Peyer's patch (tissue), 4 donors: ENCODE measurements around the gene TMCC1. TPM values are rescaled to one million over a fixed set of nuclear protein-coding genes. Genes with fewer than 3 reads are reported as not detected.
"Not testable (repeated sequence)": the region's sequence is repeated elsewhere in the genome, so short reads cannot be mapped to it uniquely, and the experiment has no call there.

Experiments used
- DNase-seq, 3 donors: peaks; one replicate each; pipeline ENCODE4 v3.0.0-alpha.2; 2017 to 2019
- H3K27ac ChIP-seq, 4 donors: fragments of 200-600 bp; sonication (generic); one replicate each; pipeline ENCODE4 v1.5.1; 2016 to 2019
- H3K27me3 ChIP-seq, 2 donors: fragments of 200-600 bp; sonication (generic); one replicate each; pipeline ENCODE4 v1.5.1; 2019
- H3K36me3 ChIP-seq, 3 donors: fragments of 200-600 bp; sonication (generic); one replicate each; pipeline ENCODE4 v1.5.1; 2016 to 2019
- H3K4me1 ChIP-seq, 4 donors: fragments of 200-600 bp; sonication (generic); one replicate each; pipeline ENCODE4 v1.5.1; 2016 to 2019
- H3K4me3 ChIP-seq, 4 donors: fragments of 200-600 bp; sonication (generic); 1 replicate in 3 of 4; 2 replicates in 1 of 4; pipeline ENCODE4 v1.5.1; 2016 to 2019; ENCODE audit warnings: mild to moderate bottlenecking in 1 of 4
- H3K9me3 ChIP-seq, 4 donors: fragments of 200-600 bp; sonication (generic); one replicate each; pipeline ENCODE4 v1.5.1; 2016 to 2019; ENCODE audit warnings: mild to moderate bottlenecking in 1 of 4
- CTCF ChIP-seq, 6 experiments: fragments of 450-650 bp in 4 of 6; fragments of 200-600 bp in 2 of 6; sonication (generic) in 1 of 6; IDR thresholded peaks; one replicate each; pipeline ENCODE4 v1.5.1; 2017 to 2019; ENCODE audit warnings: antibody characterized with exemption in 6 of 6, mild to moderate bottlenecking in 3 of 6, moderate library complexity in 1 of 6
- POLR2A ChIP-seq, 2 donors: fragments of 450-650 bp; IDR thresholded peaks; one replicate each; pipeline ENCODE4 v1.5.1; 2017; ENCODE audit warnings: antibody characterized with exemption in 2 of 2, mild to moderate bottlenecking in 2 of 2, moderate library complexity in 2 of 2
- total RNA-seq, 4 donors: library from RNA; depleted of rRNA; stranded (reverse); fragments of >200 nt; gene quantifications; one replicate each; pipeline ENCODE4 v1.1.0, GENCODE V29; 2016

TMCC1 gene
- total RNA-seq, 4 donors from 2014 or later = 12.9 to 33.1 (median 23.7) TPM

GRCh38 chr3:129881261-129881660 is 12.2 kb downstream of the TMCC1 start:
- no peaks in the 10 kb centered on the region for H3K4me1 ChIP-seq
- TF ChIP-seq POLR2A (IDR thresholded peaks at IDR 0.05) (no peak), CTCF (IDR thresholded peaks at IDR 0.05) (no peak)
- H3K9me3 ChIP-seq = no peaks in the 10 kb centered on the region
- H3K27me3 ChIP-seq = no peaks in the 10 kb centered on the region
- peaks cover 0 to 20% (median 0%) of the 10 kb centered on the region in 3 donors for H3K36me3 ChIP-seq
- no peak overlapping the region for H3K4me3 ChIP-seq
- no peak overlapping the region for H3K27ac ChIP-seq
- no peak for DNase-seq

GRCh38 chr3:129878355-129878754 is 15.2 kb downstream of the TMCC1 start:
- no peaks in the 10 kb centered on the region for H3K4me1 ChIP-seq
- H3K27me3 ChIP-seq = no peaks in the 10 kb centered on the region
- TF ChIP-seq POLR2A (IDR thresholded peaks at IDR 0.05) = no peak
- H3K9me3 ChIP-seq = no peaks in the 10 kb centered on the region
- H3K36me3 ChIP-seq = peaks cover 0 to 33% (median 0%) of the 10 kb centered on the region in 3 donors
- H3K4me3 ChIP-seq = no peak overlapping the region
- H3K27ac ChIP-seq = no peak overlapping the region
- DNase-seq = no peak

- H3K27me3 ChIP-seq, H3K27ac ChIP-seq, H3K9me3 ChIP-seq, DNase-seq, H3K4me1 ChIP-seq, H3K4me3 ChIP-seq: not testable (repeated sequence)
- peaks cover 0 to 29% (median 0%) of the 10 kb centered on the region in 3 donors for H3K36me3 ChIP-seq
Observed at GRCh38 chr3:129874479-129874878, 19.0 kb downstream of the TMCC1 start.

- H3K9me3 ChIP-seq = no peaks in the 10 kb centered on the region
- TF ChIP-seq CTCF (IDR thresholded peaks at IDR 0.05) = no peak
- TF ChIP-seq POLR2A (IDR thresholded peaks at IDR 0.05) = no peak
- H3K36me3 ChIP-seq = peaks cover 0 to 12% (median 0%) of the 10 kb centered on the region in 3 donors
- H3K27me3 ChIP-seq = no peaks in the 10 kb centered on the region
- H3K4me3 ChIP-seq = no peak overlapping the region
- peaks cover 0 to 10% (median 0%) of the 10 kb centered on the region in 4 donors for H3K4me1 ChIP-seq
- no peak overlapping the region for H3K27ac ChIP-seq
- DNase-seq = no peak
Observed at GRCh38 chr3:129868912-129869311, 24.6 kb downstream of the TMCC1 start.

GRCh38 chr3:129867506-129868124 is 25.9 kb downstream of the TMCC1 start:
- Histone ChIP-seq H3K27ac (no peak overlapping the region), H3K4me1 (peaks cover 0 to 10% (median 0%) of the 10 kb centered on the region in 4 donors), H3K9me3 (no peaks in the 10 kb centered on the region), H3K4me3 (no peak overlapping the region), H3K36me3 (peaks cover 0 to 5% (median 0%) of the 10 kb centered on the region in 3 donors), H3K27me3 (no peaks in the 10 kb centered on the region)
- DNase-seq = no peak
- TF ChIP-seq POLR2A (IDR thresholded peaks at IDR 0.05) (no peak), CTCF (IDR thresholded peaks at IDR 0.05) (no peak)

- H3K36me3 ChIP-seq = peaks cover 0 to 4% (median 0%) of the 10 kb centered on the region in 3 donors
- H3K27me3 ChIP-seq = no peaks in the 10 kb centered on the region
- H3K27ac ChIP-seq = no peak overlapping the region
- no peak overlapping the region for H3K4me3 ChIP-seq
- TF ChIP-seq CTCF (IDR thresholded peaks at IDR 0.05) (no peak), POLR2A (IDR thresholded peaks at IDR 0.05) (no peak)
- H3K9me3 ChIP-seq = no peaks in the 10 kb centered on the region
- peaks cover 0 to 10% (median 0%) of the 10 kb centered on the region in 4 donors for H3K4me1 ChIP-seq
- no peak for DNase-seq
Observed at GRCh38 chr3:129865806-129866205, 27.7 kb downstream of the TMCC1 start.

GRCh38 chr3:129864519-129864918 is 29.0 kb downstream of the TMCC1 start:
- H3K27ac ChIP-seq = no peak overlapping the region
- H3K4me3 ChIP-seq = no peak overlapping the region
- no peaks in the 10 kb centered on the region for H3K27me3 ChIP-seq
- peaks cover 0 to 5% (median 0%) of the 10 kb centered on the region in 3 donors for H3K36me3 ChIP-seq
- no peak for TF ChIP-seq CTCF (IDR thresholded peaks at IDR 0.05)
- no peak for TF ChIP-seq POLR2A (IDR thresholded peaks at IDR 0.05)
- DNase-seq = no peak
- H3K4me1 ChIP-seq = peaks cover 0 to 10% (median 0%) of the 10 kb centered on the region in 4 donors
- H3K9me3 ChIP-seq = no peaks in the 10 kb centered on the region
